ENCODE data around the gene ABI2.
"Not testable (repeated sequence)": the region's sequence is repeated elsewhere in the genome, so short reads cannot be mapped to it uniquely, and the experiment has no call there.

ABI2 gene

GRCh38 chr2:203418271-203418670 is 90.1 kb downstream of the ABI2 start:
- in situ Hi-C loops (cut with HindIII; ENCODE audit: low sequenced_read_pairs): no loop called here
- peak; percentile 72 for DNase-seq (ENCODE audit: low read depth)

GRCh38 chr2:203427061-203427460 is 98.9 kb downstream of the ABI2 start:
- in situ Hi-C loops (cut with HindIII; ENCODE audit: low sequenced_read_pairs): no loop called here
- DNase-seq (ENCODE audit: low read depth): no peak
- no peak for TF ChIP-seq CTCF (IDR thresholded peaks at IDR 0.05; ENCODE audit: low read depth, low read length, missing control alignments)
- H3K4me3 ChIP-seq (ENCODE audit: low read depth, low read length): no peak overlapping the region

More at GRCh38 chr2:203418271-203418670, 90.1 kb downstream of the ABI2 start:
- no peak for TF ChIP-seq CTCF (IDR thresholded peaks at IDR 0.05; ENCODE audit: low read depth, low read length, missing control alignments)
- no peak overlapping the region for H3K4me3 ChIP-seq (ENCODE audit: low read depth, low read length)

GRCh38 chr2:203429643-203430042 is 101.4 kb downstream of the ABI2 start:
- in situ Hi-C loops (cut with HindIII; ENCODE audit: low sequenced_read_pairs); H3K4me3 ChIP-seq (ENCODE audit: low read depth, low read length); DNase-seq (ENCODE audit: low read depth): not testable (repeated sequence)

- DNase-seq (ENCODE audit: low read depth): no peak
- no peak overlapping the region for H3K4me3 ChIP-seq (ENCODE audit: low read depth, low read length)
- TF ChIP-seq CTCF (IDR thresholded peaks at IDR 0.05; ENCODE audit: low read depth, low read length, missing control alignments): no peak
- in situ Hi-C loops (cut with HindIII; ENCODE audit: low sequenced_read_pairs): no loop called here
Observed at GRCh38 chr2:203431391-203432185, 103.4 kb downstream of the ABI2 start.

GRCh38 chr2:203432811-203433210 is 104.6 kb downstream of the ABI2 start:
- H3K4me3 ChIP-seq (ENCODE audit: low read depth, low read length): no peak overlapping the region
- no peak for TF ChIP-seq CTCF (IDR thresholded peaks at IDR 0.05; ENCODE audit: low read depth, low read length, missing control alignments)
- DNase-seq (ENCODE audit: low read depth): no peak
- in situ Hi-C loops (cut with HindIII; ENCODE audit: low sequenced_read_pairs): no loop called here

GRCh38 chr2:203436496-203436895 is 108.3 kb downstream of the ABI2 start:
- DNase-seq (ENCODE audit: low read depth): no peak
- in situ Hi-C loops (cut with HindIII; ENCODE audit: low sequenced_read_pairs): no loop called here
- no peak overlapping the region for H3K4me3 ChIP-seq (ENCODE audit: low read depth, low read length)
- TF ChIP-seq CTCF (IDR thresholded peaks at IDR 0.05; ENCODE audit: low read depth, low read length, missing control alignments): no peak

GRCh38 chr2:203437511-203437910 is 109.3 kb downstream of the ABI2 start:
- DNase-seq (ENCODE audit: low read depth): no peak
- in situ Hi-C loops (cut with HindIII; ENCODE audit: low sequenced_read_pairs): no loop called here
- TF ChIP-seq CTCF (IDR thresholded peaks at IDR 0.05; ENCODE audit: low read depth, low read length, missing control alignments): no peak
- no peak overlapping the region for H3K4me3 ChIP-seq (ENCODE audit: low read depth, low read length)

Data from astrocyte of the cerebellum (primary cell).